ENCODE measurements around the gene ANKFY1. TPM values are rescaled to one million over a fixed set of nuclear protein-coding genes. Genes with fewer than 3 reads are reported as not detected.

The ANKFY1 gene
- total RNA-seq, 1 donor from 2014 or later = 80.5 TPM

DNA sequence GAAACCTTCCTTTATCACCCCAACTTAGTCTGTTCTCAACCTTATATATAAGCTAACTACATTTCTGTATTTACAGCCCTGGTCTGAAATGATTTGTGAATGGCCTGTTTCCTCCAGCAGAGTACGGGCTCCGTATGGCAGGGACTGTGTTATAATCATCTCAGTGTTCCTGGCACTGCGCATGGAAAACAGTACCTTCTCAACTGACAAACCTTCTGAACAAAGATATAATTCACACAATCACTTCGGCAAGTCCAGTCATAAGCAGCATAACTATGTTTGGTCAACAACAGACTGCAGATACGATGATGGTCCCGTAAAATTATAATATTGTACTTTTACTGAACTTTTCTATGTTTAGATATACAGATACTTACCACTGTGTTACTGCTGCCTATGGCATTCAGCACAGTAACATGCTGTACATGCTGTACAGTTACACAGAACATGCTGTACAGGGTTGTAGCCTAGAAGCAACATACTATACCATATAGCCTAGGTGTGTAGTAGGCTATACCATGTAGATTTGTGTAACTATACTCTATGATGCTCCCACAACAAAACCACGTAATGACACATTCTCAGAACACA lies 30.0 kb downstream of the ANKFY1 start:
- Mint-ChIP-seq H3K4me3 (ENCODE audit: unreplicated experiment) (no peak overlapping the region), H3K27me3 (ENCODE audit: unreplicated experiment) (no peaks in the 10 kb centered on the region), H3K36me3 (ENCODE audit: unreplicated experiment) (no peaks in the 10 kb centered on the region), H3K9me3 (ENCODE audit: unreplicated experiment) (no peaks in the 10 kb centered on the region), H3K27ac (ENCODE audit: unreplicated experiment) (no peak overlapping the region), H3K4me1 (ENCODE audit: low read depth, unreplicated experiment) (no peaks in the 10 kb centered on the region)
- DNase-seq = no peak
- no peak for TF ChIP-seq CTCF (IDR thresholded peaks at IDR 0.05; ENCODE audit: partially characterized antibody, unreplicated experiment)

GRCh38 chr17:4232168-4232813 lies 31.5 kb downstream of the ANKFY1 start:
- H3K27ac Mint-ChIP-seq (ENCODE audit: unreplicated experiment) = no peak overlapping the region
- no peaks in the 10 kb centered on the region for H3K36me3 Mint-ChIP-seq (ENCODE audit: unreplicated experiment)
- no peaks in the 10 kb centered on the region for H3K9me3 Mint-ChIP-seq (ENCODE audit: unreplicated experiment)
- H3K4me1 Mint-ChIP-seq (ENCODE audit: low read depth, unreplicated experiment) = no peaks in the 10 kb centered on the region
- no peak for TF ChIP-seq CTCF (IDR thresholded peaks at IDR 0.05; ENCODE audit: partially characterized antibody, unreplicated experiment)
- no peak overlapping the region for H3K4me3 Mint-ChIP-seq (ENCODE audit: unreplicated experiment)
- DNase-seq = no peak
- no peaks in the 10 kb centered on the region for H3K27me3 Mint-ChIP-seq (ENCODE audit: unreplicated experiment)

DNA sequence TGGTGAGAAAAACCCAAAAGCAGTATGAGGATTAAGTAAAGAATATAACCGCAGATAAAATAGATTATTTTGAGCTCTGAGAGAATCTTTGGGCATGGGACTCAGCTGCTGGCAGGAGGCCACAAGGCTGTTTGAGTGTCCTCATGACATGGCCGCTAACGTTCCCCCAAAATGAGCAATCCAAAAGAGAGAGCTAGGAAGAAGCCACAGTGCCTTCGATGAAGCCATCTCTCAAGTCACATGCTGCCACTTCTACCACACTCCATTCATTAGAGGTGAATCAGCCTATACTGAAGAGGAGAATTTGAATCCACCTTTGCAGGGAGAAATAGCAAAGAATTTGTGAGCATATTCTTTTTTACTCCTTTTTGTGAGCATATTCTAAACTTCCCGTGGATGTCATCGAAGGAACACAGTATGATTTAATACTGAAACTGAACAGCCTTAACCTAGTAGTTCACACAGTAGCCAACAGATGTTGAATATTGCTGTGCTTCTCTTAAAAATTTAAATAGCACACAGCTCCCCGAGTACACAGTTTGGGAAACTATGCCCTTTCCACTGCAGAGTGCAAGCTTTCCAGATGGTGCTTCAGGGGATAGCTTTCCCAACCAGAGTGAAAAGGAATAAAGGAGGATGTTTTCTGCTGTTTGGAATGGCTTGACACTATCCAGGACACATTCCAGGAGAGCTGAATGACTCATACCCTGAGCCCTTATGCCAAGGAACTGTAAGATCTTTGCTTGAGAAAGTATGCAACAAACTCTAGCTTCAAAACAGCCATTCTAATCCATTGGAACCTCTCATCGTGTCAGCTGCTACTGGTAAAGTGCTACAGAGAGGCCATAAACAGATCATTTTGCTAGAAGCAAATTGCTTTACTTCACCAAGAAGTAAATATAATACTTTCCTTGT lies 33.9 kb downstream of the ANKFY1 start:
- no peaks in the 10 kb centered on the region for H3K9me3 Mint-ChIP-seq (ENCODE audit: unreplicated experiment)
- peaks cover 2% of the 10 kb centered on the region for H3K4me1 Mint-ChIP-seq (ENCODE audit: low read depth, unreplicated experiment)
- no peak for DNase-seq
- H3K4me3 Mint-ChIP-seq (ENCODE audit: unreplicated experiment) = no peak overlapping the region
- no peak overlapping the region for H3K27ac Mint-ChIP-seq (ENCODE audit: unreplicated experiment)
- no peak for TF ChIP-seq CTCF (IDR thresholded peaks at IDR 0.05; ENCODE audit: partially characterized antibody, unreplicated experiment)
- H3K27me3 Mint-ChIP-seq (ENCODE audit: unreplicated experiment) = no peaks in the 10 kb centered on the region
- H3K36me3 Mint-ChIP-seq (ENCODE audit: unreplicated experiment) = no peaks in the 10 kb centered on the region

- Mint-ChIP-seq H3K9me3 (ENCODE audit: unreplicated experiment) (no peaks in the 10 kb centered on the region), H3K36me3 (ENCODE audit: unreplicated experiment) (peaks cover 5% of the 10 kb centered on the region), H3K4me1 (ENCODE audit: low read depth, unreplicated experiment) (peaks cover 4% of the 10 kb centered on the region), H3K27me3 (ENCODE audit: unreplicated experiment) (no peaks in the 10 kb centered on the region), H3K4me3 (ENCODE audit: unreplicated experiment) (no peak overlapping the region), H3K27ac (ENCODE audit: unreplicated experiment) (no peak overlapping the region)
- DNase-seq = no peak
- no peak for TF ChIP-seq CTCF (IDR thresholded peaks at IDR 0.05; ENCODE audit: partially characterized antibody, unreplicated experiment)
These were observed 41.7 kb downstream of the ANKFY1 start for GRCh38 chr17:4221899-4222659.

Measured in glutamatergic neuron (in vitro differentiated cells).